K562 (cell line): ENCODE measurements around the gene RIMBP3C. TPM values are rescaled to one million over a fixed set of nuclear protein-coding genes. Genes with fewer than 3 reads are reported as not detected.
"Not testable (repeated sequence)": the region's sequence is repeated elsewhere in the genome, so short reads cannot be mapped to it uniquely, and the experiment has no call there.

ENCODE experiments used
- ATAC-seq: fragments of 200-7000 bp; cut with Tn5 transposase; 3 replicates; pipeline ENCODE4 v1.9.1; 2020; ENCODE audit warnings: moderate library complexity
- BruUV-seq: library from RNA; stranded (reverse); fragments of 400-500 nt; replicated peaks from 2 replicates; lab custom pipeline; 2021; lab: Mats Ljungman, UMichigan
- CTCF ChIA-PET: fragments of 300-600 bp; formaldehyde crosslinking; extraction: SDS; loops from one replicate; lab custom pipeline; 2021; ENCODE audit warnings: low intra/inter-chr PET ratio; lab: Yijun Ruan, JAX
- POLR2A ChIA-PET: fragments of 300-600, 350-650 bp; sonication (Branson Sonifier 250); formaldehyde crosslinking; extraction: SDS; loops from one replicate; lab custom pipeline; 2021; ENCODE audit warnings: antibody characterized with exemption, inconsistent platforms; lab: Yijun Ruan, JAX
- DNase-seq, 4 experiments: peaks; one replicate each; pipeline versions ENCODE4 v3.0.0 to v3.0.0-alpha.2; 2011 to 2018; ENCODE audit warnings: low spot score in 3 of 4, mixed read lengths in 3 of 4; ENCODE audit errors: extremely low read depth in 1 of 4
- FAIRE-seq: peaks from 2 replicates; lab custom pipeline; 2011; peaks lifted over from hg19 to GRCh38; lab: Jason Lieb, UNC
- H2AFZ ChIP-seq: 2 replicates; pipeline ENCODE4 v1.6.0; 2011; ENCODE audit warnings: low read depth, low read length, control low read depth, inconsistent platforms
- H3K27ac ChIP-seq: fragments of 200-600 bp; 3 replicates; pipeline ENCODE4 v1.8.0; 2011; ENCODE audit warnings: low read depth, mild to moderate bottlenecking, control low read depth, inconsistent platforms, low read length, moderate library complexity, mixed read lengths; ENCODE audit errors: extremely low read depth
- H3K27me3 ChIP-seq, 2 experiments: fragments of 300-600 bp in 1 of 2; 2 replicates in 1 of 2; 3 replicates in 1 of 2; pipeline versions ENCODE4 v1.6.0 to v1.8.0; 2011; ENCODE audit warnings: inconsistent platforms in 2 of 2, low read length in 2 of 2, mild to moderate bottlenecking in 1 of 2, mixed read lengths in 1 of 2, moderate library complexity in 1 of 2; ENCODE audit not compliant: control insufficient read depth in 2 of 2, insufficient read depth in 2 of 2
- H3K36me3 ChIP-seq: fragments of 300-600 bp; 3 replicates; pipeline ENCODE4 v1.8.0; 2011; ENCODE audit warnings: mild to moderate bottlenecking, low read length, inconsistent platforms; ENCODE audit not compliant: control insufficient read depth, insufficient read depth
- H3K4me1 ChIP-seq, 2 experiments: fragments of 200-600 bp in 1 of 2; replicated peaks in 1 of 2; 2 replicates in 1 of 2; 3 replicates in 1 of 2; pipeline versions ENCODE4 v1.5.1 to v1.8.0; 2011; ENCODE audit warnings: inconsistent platforms in 2 of 2, low read length in 2 of 2, mild to moderate bottlenecking in 1 of 2, mixed read lengths in 1 of 2, moderate library complexity in 1 of 2; ENCODE audit not compliant: control insufficient read depth in 2 of 2, insufficient read depth in 2 of 2
- H3K4me2 ChIP-seq: 2 replicates; pipeline ENCODE4 v1.6.1; 2011; ENCODE audit warnings: low read length, control low read depth, inconsistent platforms, mixed read lengths; ENCODE audit not compliant: insufficient read depth
- H3K4me3 ChIP-seq: fragments of 200-600 bp; sonication (generic), shearing (Covaris generic); 2 replicates; pipeline ENCODE4 v1.5.1; 2016; ENCODE audit warnings: control low read depth, inconsistent platforms
- H3K79me2 ChIP-seq: fragments of 200-600 bp; 3 replicates; pipeline ENCODE4 v1.8.0; 2011; ENCODE audit warnings: low read length, inconsistent platforms; ENCODE audit not compliant: control insufficient read depth, insufficient read depth
- H3K9ac ChIP-seq, 2 experiments: 2 replicates each; pipeline versions ENCODE4 v1.6.0 to v1.6.1; 2011; ENCODE audit warnings: low read depth in 2 of 2, low read length in 2 of 2, control low read depth in 1 of 2, inconsistent platforms in 1 of 2, mild to moderate bottlenecking in 1 of 2, mixed read lengths in 1 of 2; ENCODE audit not compliant: insufficient read depth in 1 of 2
- H3K9me1 ChIP-seq: one replicate; pipeline ENCODE4 v1.6.0; 2011; ENCODE audit warnings: inconsistent platforms, mild to moderate bottlenecking, low read length, moderate library complexity; ENCODE audit not compliant: control insufficient read depth, insufficient read depth
- H3K9me3 ChIP-seq: replicated peaks from 2 replicates; pipeline ENCODE4 v1.5.1; 2011; ENCODE audit warnings: low read depth, low read length, inconsistent platforms; ENCODE audit not compliant: control insufficient read depth, insufficient read depth
- H4K20me1 ChIP-seq: replicated peaks from 2 replicates; pipeline ENCODE4 v1.6.1; 2011; ENCODE audit warnings: low read length, inconsistent platforms, mixed read lengths; ENCODE audit not compliant: control insufficient read depth, insufficient read depth
- CEBPG ChIP-seq, 3 experiments: fragments of 200-800 bp in 1 of 3; sonication (Bioruptor generic) in 1 of 3; sonication (generic) in 1 of 3; formaldehyde crosslinking in 1 of 3; IDR thresholded peaks in 2 of 3; conservative IDR thresholded peaks in 1 of 3; 2 replicates each; pipeline versions ENCODE4 v1.6.1 to v1.8.0; 2016 to 2022; ENCODE audit warnings: missing compliant biosample characterization in 2 of 3, missing genetic modification characterization in 2 of 3, mild to moderate bottlenecking in 1 of 3, missing genetic modification reagents in 1 of 3
- JUN ChIP-seq, 2 experiments: sonication (generic) in 1 of 2; formaldehyde crosslinking in 1 of 2; IDR thresholded peaks; 2 replicates each; pipeline versions ENCODE4 v1.6.1 to v1.8.0; 2012 to 2022; ENCODE audit warnings: borderline replicate concordance in 2 of 2, mild to moderate bottlenecking in 2 of 2, improper control_type of control experiment in 1 of 2, low read depth in 1 of 2, low read length in 1 of 2, missing genetic modification reagents in 1 of 2
- JUNB ChIP-seq: fragments of 450-650 bp; formaldehyde crosslinking; conservative IDR thresholded peaks from 2 replicates; pipeline ENCODE4 v1.4.0; 2020; ENCODE audit warnings: mild to moderate bottlenecking
- REST ChIP-seq, 2 experiments: fragments of 450-650 bp; formaldehyde crosslinking in 1 of 2; IDR thresholded peaks; 2 replicates each; pipeline versions ENCODE4 v1.4.0 to v1.6.1; 2014 to 2020; ENCODE audit warnings: mild to moderate bottlenecking in 2 of 2, borderline replicate concordance in 1 of 2, low read depth in 1 of 2
- TEAD1 ChIP-seq, 2 experiments: fragments of 450-650 bp in 1 of 2; sonication (generic) in 1 of 2; formaldehyde crosslinking; IDR thresholded peaks; 2 replicates each; pipeline versions ENCODE4 v1.4.0 to v1.8.0; 2020 to 2022; ENCODE audit warnings: mild to moderate bottlenecking in 2 of 2, missing genetic modification reagents in 1 of 2
- U2AF1 ChIP-seq: fragments of 200-400 bp; formaldehyde crosslinking; optimal IDR thresholded peaks from 2 replicates; pipeline ENCODE3; 2017; ENCODE audit warnings: mild to moderate bottlenecking, low read depth, low read length, moderate library complexity
- ZNF449 ChIP-seq: fragments of 250-450 bp; sonication (Bioruptor Pico); IDR thresholded peaks from 2 replicates; pipeline ENCODE4 v1.8.0; 2022; ENCODE audit warnings: moderate library complexity, mild to moderate bottlenecking, inconsistent platforms
- WGBS: fragments of 100-300 bp; shearing (Covaris generic); methylation state at CpG from one replicate; pipeline ENCODE4 v1.1.6; 2016; ENCODE audit warnings: low coverage, mixed read lengths; ENCODE audit not compliant: insufficient coverage; ENCODE audit errors: missing lambda C conversion rate; 5-methylcytosine and 5-hydroxymethylcytosine counted together
- in situ Hi-C: fragments of 300-500 bp; cut with MboI; formaldehyde crosslinking; loops from 4 replicates; pipeline ENCODE4 v1.15.0; 2018; ENCODE audit warnings: inconsistent platforms, mixed read lengths
- intact Hi-C: fragments of 100-400 bp; cut with micrococcal nuclease; formaldehyde crosslinking; loops from 2 replicates; pipeline ENCODE4 v1.14.2; 2022
- polyA plus RNA-seq, 8 experiments: library from polyadenylated mRNA; depleted of rRNA in 4 of 8; stranded (reverse) in 5 of 8; unstranded in 3 of 8; fragments of >200 nt; fragmentation: Nextera tagmentation in 2 of 8; fragmentation: Illumina TruSeq in 1 of 8; extraction: Ambion mirVana in 2 of 8; extraction: Trizol in 1 of 8; gene quantifications; 2 replicates each; pipeline versions ENCODE4 v1.2.1 to v1.2.3, GENCODE V29; 2011 to 2014; ENCODE audit warnings: inconsistent platforms in 1 of 8, missing spikeins in 1 of 8
- total RNA-seq, 7 experiments: library from RNA; depleted of rRNA in 6 of 7; stranded (reverse); fragments of >200 nt in 6 of 7; fragmentation: Illumina TruSeq in 2 of 7; extraction: Trizol in 2 of 7; gene quantifications; 2 replicates each; pipeline versions ENCODE4 v1.2.1 to v1.2.3, GENCODE V29; 2011 to 2021; ENCODE audit warnings: low replicate concordance in 1 of 7

The RIMBP3C gene
- total and polyA plus RNA-seq, 9 of the 15 experiments (the other 6 are each of a cell fraction or from before 2014, with no cell fraction given) = 0.09 to 0.98 (median 0.17) TPM; not detected in 2

GRCh38 chr22:21563912-21564311, 12.7 kb upstream of the RIMBP3C start (continued):
- TF ChIP-seq REST (IDR thresholded peaks at IDR 0.05; ENCODE audit: borderline replicate concordance) = no peak
- TF ChIP-seq REST (CRISPR knock-in tag; IDR thresholded peaks at IDR 0.05; ENCODE audit: low read depth) = no peak
- no peak for TF ChIP-seq U2AF1
- 0 out of 2 replicates have a peak, but pooled peaks have one; percentile 15 for TF ChIP-seq ZNF449 (CRISPR knock-in tag)
- peak in 1 of 2 experiments; percentile 58; a peak in 1 of 4 replicates for TF ChIP-seq TEAD1 (CRISPR knock-in tag; IDR thresholded peaks at IDR 0.05)
- 0 out of 2 replicates have a peak, but pooled peaks have one; percentile 26 for TF ChIP-seq JUNB (CRISPR knock-in tag)
- no peak for TF ChIP-seq JUN (IDR thresholded peaks at IDR 0.05; ENCODE audit: borderline replicate concordance, low read depth, low read length)
- 0 out of 2 replicates have a peak, but pooled peaks have one; percentile 72 for TF ChIP-seq JUN (CRISPR knock-in tag; IDR thresholded peaks at IDR 0.05; ENCODE audit: borderline replicate concordance)
- peak; percentile 42 for TF ChIP-seq CEBPG (CRISPR knock-in tag; IDR thresholded peaks at IDR 0.05)
- TF ChIP-seq CEBPG (tag; conservative IDR thresholded peaks at IDR 0.05 in 1 of 2, IDR thresholded peaks at IDR 0.05 in 1 of 2) = no peak

- H3K9me3 ChIP-seq, H3K9me1 ChIP-seq, H3K9ac ChIP-seq, CTCF ChIA-PET, in situ Hi-C loops, FAIRE-seq, H3K4me3 ChIP-seq, DNase-seq, H3K36me3 ChIP-seq, H3K27me3 ChIP-seq, H3K79me2 ChIP-seq, H3K27ac ChIP-seq, ATAC-seq, intact Hi-C loops, BruUV-seq, H3K4me2 ChIP-seq, POLR2A ChIA-PET, H2AFZ ChIP-seq, H4K20me1 ChIP-seq: not testable (repeated sequence)
- no CpG with 5 or more reads among the region's 3 CpGs for WGBS
- H3K4me1 ChIP-seq = peaks cover 9 to 13% of the 10 kb centered on the region in 2 experiments
These were observed 9.4 kb upstream of the RIMBP3C start for GRCh38 chr22:21560657-21561056.
